ENCODE measurements around the gene DENND4A. TPM values are rescaled to one million over a fixed set of nuclear protein-coding genes. Genes with fewer than 3 reads are reported as not detected.

DENND4A gene
- total and polyA plus RNA-seq, 9 of the 15 experiments (the other 6 are each of a cell fraction or from before 2014, with no cell fraction given) = 6.8 to 32.3 (median 19.9) TPM

- peaks cover 0 to 2% of the 10 kb centered on the region in 2 experiments; a peak in 2 of 5 replicates for H3K4me1 ChIP-seq (replicated peaks in 1 of 2; ENCODE audit: control insufficient read depth in 2 of 2, insufficient read depth in 2 of 2, low read length in 2 of 2)
- ChIA-PET POLR2A (interaction anchor here (0.7 to 1.4 kb wide), 3 partner anchors 8 to 12 kb away, joined by 3 to 4 read pairs (median 4); no protein-coding TSS in a partner anchor), CTCF (ENCODE audit: low intra/inter-chr PET ratio) (no interaction called here)
- in situ Hi-C loops (cut with MboI) (no loop called here), intact Hi-C loops (cut with micrococcal nuclease) (no loop called here)
- H3K4me3 ChIP-seq = no peak overlapping the region
- no TSS peak for BruUV-seq (replicated peaks)
- no peak for TF ChIP-seq BMI1 (IDR thresholded peaks at IDR 0.05; ENCODE audit: low read length)
- TF ChIP-seq SNIP1 (IDR thresholded peaks at IDR 0.05; ENCODE audit: low read depth) = no peak
- TF ChIP-seq KDM2B (CRISPR knock-in tag; IDR thresholded peaks at IDR 0.05) = no peak
- no peak for TF ChIP-seq FOXM1 (IDR thresholded peaks at IDR 0.05; ENCODE audit: low read depth)
- no peak for TF ChIP-seq FOXM1 (CRISPR knock-in tag; IDR thresholded peaks at IDR 0.05; ENCODE audit: low read depth)
- no peak for TF ChIP-seq NCOA2 (IDR thresholded peaks at IDR 0.05; ENCODE audit: partially characterized antibody in 2 of 2)
- no peak for TF ChIP-seq ZNF830 (CRISPR knock-in tag; IDR thresholded peaks at IDR 0.05)
- peak; percentile 78 for TF ChIP-seq MAFF (IDR thresholded peaks at IDR 0.05; ENCODE audit: low read length)
- TF ChIP-seq POLR2H (tag; IDR thresholded peaks at IDR 0.05; ENCODE audit: low read depth) = no peak
- no peak for TF ChIP-seq SUPT5H (IDR thresholded peaks at IDR 0.05)
- no peak for TF ChIP-seq CREB3L1 (IDR thresholded peaks at IDR 0.05; ENCODE audit: borderline replicate concordance, low read depth)
- TF ChIP-seq NR1H2 (CRISPR knock-in tag; IDR thresholded peaks at IDR 0.05) = no peak
- TF ChIP-seq LARP7 (IDR thresholded peaks at IDR 0.05) = no peak
- TF ChIP-seq NELFE (IDR thresholded peaks at IDR 0.05; ENCODE audit: insufficient read depth, insufficient read length) = no peak
- TF ChIP-seq, protein P1, sequence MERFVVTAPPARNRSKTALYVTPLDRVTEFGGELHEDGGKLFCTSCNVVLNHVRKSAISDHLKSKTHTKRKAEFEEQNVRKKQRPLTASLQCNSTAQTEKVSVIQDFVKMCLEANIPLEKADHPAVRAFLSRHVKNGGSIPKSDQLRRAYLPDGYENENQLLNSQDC (CRISPR knock-in tag; IDR thresholded peaks at IDR 0.05) = no peak
- TF ChIP-seq MIER1 (IDR thresholded peaks at IDR 0.05; ENCODE audit: low read depth) = no peak
- peak; percentile 87 for TF ChIP-seq MAFK (IDR thresholded peaks at IDR 0.05; ENCODE audit: low read length)
- no peak for TF ChIP-seq ZNF121 (CRISPR knock-in tag; conservative IDR thresholded peaks at IDR 0.05)
- no peak for TF ChIP-seq THRA (IDR thresholded peaks at IDR 0.05)
- TF ChIP-seq C11orf30 (IDR thresholded peaks at IDR 0.05; ENCODE audit: low read depth) = peak; percentile 93
- peak; percentile 81 for TF ChIP-seq MAFG (tag; conservative IDR thresholded peaks at IDR 0.05)
- no peak for TF ChIP-seq SMAD1 (IDR thresholded peaks at IDR 0.05; ENCODE audit: low read depth, low read length, partially characterized antibody)
- TF ChIP-seq ZNF316 (IDR thresholded peaks at IDR 0.05) = peak; percentile 97
- TF ChIP-seq NONO (IDR thresholded peaks at IDR 0.05; ENCODE audit: low read depth in 2 of 2, low read length in 1 of 2) = no peak
- no peak for TF ChIP-seq ZNF707 (CRISPR knock-in tag; conservative IDR thresholded peaks at IDR 0.05)
- no peak for TF ChIP-seq ZNF217 (CRISPR knock-in tag; IDR thresholded peaks at IDR 0.05)
- no peaks in the 10 kb centered on the region; the same call in 2 of the 3 replicates for H3K36me3 ChIP-seq (ENCODE audit: control insufficient read depth, insufficient read depth, low read length)
- no peaks in the 10 kb centered on the region for H4K20me1 ChIP-seq (replicated peaks; ENCODE audit: control insufficient read depth, insufficient read depth, low read length)
- no peak overlapping the region for H3K27ac ChIP-seq (ENCODE audit: extremely low read depth, low read depth, low read length)
- no peaks in the 10 kb centered on the region for H3K9me1 ChIP-seq (ENCODE audit: control insufficient read depth, insufficient read depth, low read length)
- H3K9me3 ChIP-seq (replicated peaks; ENCODE audit: control insufficient read depth, insufficient read depth, low read depth, low read length) = no peaks in the 10 kb centered on the region
- no peak overlapping the region for H2AFZ ChIP-seq (ENCODE audit: low read depth, low read length)
- no peaks in the 10 kb centered on the region for H3K27me3 ChIP-seq (ENCODE audit: control insufficient read depth in 2 of 2, insufficient read depth in 2 of 2, low read length in 2 of 2)
- no peak overlapping the region for H3K4me2 ChIP-seq (ENCODE audit: insufficient read depth, low read length)
- ATAC-seq = no peak
- no peak for FAIRE-seq
- peaks cover 25% of the 10 kb centered on the region for H3K79me2 ChIP-seq (ENCODE audit: control insufficient read depth, insufficient read depth, low read length)
- no peak for DNase-seq (ENCODE audit: extremely low read depth in 1 of 4, low spot score in 3 of 4)
- H3K9ac ChIP-seq (ENCODE audit: insufficient read depth in 1 of 2, low read depth in 2 of 2, low read length in 2 of 2) = no peak overlapping the region
- 58% methylated on average over 3 of the region's 3 CpGs for WGBS (ENCODE audit: insufficient coverage, low coverage, missing lambda C conversion rate)
These were observed 22.6 kb downstream of the DENND4A start for GRCh38 chr15:65769482-65769881.
